Measurements from ENCODE around the gene TANGO2. TPM values are rescaled to one million over a fixed set of nuclear protein-coding genes. Genes with fewer than 3 reads are reported as not detected.

The TANGO2 gene
- total and polyA plus RNA-seq, 9 of the 15 experiments (the other 6 are each of a cell fraction or from before 2014, with no cell fraction given) = 15.5 to 94.9 (median 70.1) TPM

- TF ChIP-seq MEF2D (tag; conservative IDR thresholded peaks at IDR 0.05; ENCODE audit: low read depth) = no peak
- TF ChIP-seq BRD4 (IDR thresholded peaks at IDR 0.05) = no peak
- TF ChIP-seq TCFL5 (CRISPR knock-in tag; conservative IDR thresholded peaks at IDR 0.05) = no peak
- peak; percentile 31 for TF ChIP-seq NEUROD1 (IDR thresholded peaks at IDR 0.05; ENCODE audit: borderline replicate concordance, low read depth, low read length, partially characterized antibody)
- TF ChIP-seq ZNF143 (CRISPR knock-in tag; IDR thresholded peaks at IDR 0.05) = no peak
- TF ChIP-seq MYC (IDR thresholded peaks at IDR 0.05; ENCODE audit: low read depth, low read length) = peak; percentile 88
- TF ChIP-seq MYC (CRISPR knock-in tag; IDR thresholded peaks at IDR 0.05; ENCODE audit: borderline replicate concordance, low read depth) = 0 out of 2 replicates have a peak, but pooled peaks have one; percentile 33
- TF ChIP-seq HMG20B (CRISPR knock-in tag; IDR thresholded peaks at IDR 0.05) = no peak
- no peak for TF ChIP-seq GABPB1 (CRISPR knock-in tag; IDR thresholded peaks at IDR 0.05)
- TF ChIP-seq BCL6 (CRISPR knock-in tag; IDR thresholded peaks at IDR 0.05) = no peak
- peak; percentile 31; the same call in 1 of the 2 replicates for TF ChIP-seq CXXC5 (CRISPR knock-in tag; IDR thresholded peaks at IDR 0.05)
- no peak for TF ChIP-seq ZFP1 (CRISPR knock-in tag; IDR thresholded peaks at IDR 0.05)
- 0 out of 2 replicates have a peak, but pooled peaks have one; percentile 15 for TF ChIP-seq NKRF (IDR thresholded peaks at IDR 0.05; ENCODE audit: borderline replicate concordance)
- TF ChIP-seq SP2 (IDR thresholded peaks at IDR 0.05; ENCODE audit: extremely low read depth, low read depth, low read length, poor library complexity, severe bottlenecking) = no peak
- peak; percentile 79 for TF ChIP-seq HDAC8 (tag; IDR thresholded peaks at IDR 0.05)
- no peak for TF ChIP-seq PTBP1 (IDR thresholded peaks at IDR 0.05; ENCODE audit: low read depth, low read length)
- TF ChIP-seq, protein P1, sequence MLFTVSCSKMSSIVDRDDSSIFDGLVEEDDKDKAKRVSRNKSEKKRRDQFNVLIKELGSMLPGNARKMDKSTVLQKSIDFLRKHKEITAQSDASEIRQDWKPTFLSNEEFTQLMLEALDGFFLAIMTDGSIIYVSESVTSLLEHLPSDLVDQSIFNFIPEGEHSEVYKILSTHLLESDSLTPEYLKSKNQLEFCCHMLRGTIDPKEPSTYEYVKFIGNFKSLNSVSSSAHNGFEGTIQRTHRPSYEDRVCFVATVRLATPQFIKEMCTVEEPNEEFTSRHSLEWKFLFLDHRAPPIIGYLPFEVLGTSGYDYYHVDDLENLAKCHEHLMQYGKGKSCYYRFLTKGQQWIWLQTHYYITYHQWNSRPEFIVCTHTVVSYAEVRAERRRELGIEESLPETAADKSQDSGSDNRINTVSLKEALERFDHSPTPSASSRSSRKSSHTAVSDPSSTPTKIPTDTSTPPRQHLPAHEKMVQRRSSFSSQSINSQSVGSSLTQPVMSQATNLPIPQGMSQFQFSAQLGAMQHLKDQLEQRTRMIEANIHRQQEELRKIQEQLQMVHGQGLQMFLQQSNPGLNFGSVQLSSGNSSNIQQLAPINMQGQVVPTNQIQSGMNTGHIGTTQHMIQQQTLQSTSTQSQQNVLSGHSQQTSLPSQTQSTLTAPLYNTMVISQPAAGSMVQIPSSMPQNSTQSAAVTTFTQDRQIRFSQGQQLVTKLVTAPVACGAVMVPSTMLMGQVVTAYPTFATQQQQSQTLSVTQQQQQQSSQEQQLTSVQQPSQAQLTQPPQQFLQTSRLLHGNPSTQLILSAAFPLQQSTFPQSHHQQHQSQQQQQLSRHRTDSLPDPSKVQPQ (CRISPR knock-in tag; IDR thresholded peaks at IDR 0.05; ENCODE audit: borderline replicate concordance) = no peak
- peak in 1 of 2 experiments; percentile 13 for TF ChIP-seq E2F6 (IDR thresholded peaks at IDR 0.05; ENCODE audit: borderline replicate concordance in 1 of 2, extremely low read depth in 1 of 2, insufficient read depth in 1 of 2, insufficient read length in 1 of 2, low read depth in 1 of 2, low read length in 1 of 2, poor library complexity in 1 of 2, severe bottlenecking in 1 of 2)
- peak; percentile 63 for TF ChIP-seq CBFA2T3 (IDR thresholded peaks at IDR 0.05)
- TF ChIP-seq PRMT5 (CRISPR knock-in tag; IDR thresholded peaks at IDR 0.05) = no peak
- TF ChIP-seq RBBP5 (IDR thresholded peaks at IDR 0.05; ENCODE audit: borderline replicate concordance, insufficient read depth, low read length, poor library complexity, severe bottlenecking) = peak; percentile 19
- TF ChIP-seq HSF4 (CRISPR knock-in tag; IDR thresholded peaks at IDR 0.05; ENCODE audit: borderline replicate concordance) = 0 out of 2 replicates have a peak, but pooled peaks have one; percentile 5
Measured at GRCh38 chr22:20009582-20010306, 11.2 kb upstream of the TANGO2 start (continued).

Data from K562 (cell line).